Osteocyte (in vitro differentiated cells): ENCODE data around the gene TNFSF8. TPM values are rescaled to one million over a fixed set of nuclear protein-coding genes. Genes with fewer than 3 reads are reported as not detected.

Experiments
- DNase-seq: peaks from one replicate; pipeline ENCODE4 v3.0.0; 2021; ENCODE audit warnings: mixed read lengths; ENCODE audit not compliant: unreplicated experiment; ENCODE audit errors: extremely low spot score
- H3K27ac Mint-ChIP-seq: one replicate; pipeline ENCODE4 v1.8.0; 2021; ENCODE audit warnings: mild to moderate bottlenecking, mixed read lengths; ENCODE audit not compliant: unreplicated experiment
- H3K27me3 Mint-ChIP-seq: one replicate; pipeline ENCODE4 v1.8.0; 2021; ENCODE audit warnings: mixed read lengths; ENCODE audit not compliant: unreplicated experiment
- H3K36me3 Mint-ChIP-seq: one replicate; pipeline ENCODE4 v1.8.0; 2021; ENCODE audit warnings: mixed read lengths; ENCODE audit not compliant: unreplicated experiment
- H3K4me1 Mint-ChIP-seq: one replicate; pipeline ENCODE4 v1.8.0; 2021; ENCODE audit warnings: mixed read lengths; ENCODE audit not compliant: unreplicated experiment
- H3K4me3 Mint-ChIP-seq: one replicate; pipeline ENCODE4 v1.8.0; 2021; ENCODE audit warnings: mild to moderate bottlenecking, moderate library complexity, mixed read lengths; ENCODE audit not compliant: unreplicated experiment
- H3K9me3 Mint-ChIP-seq: one replicate; pipeline ENCODE4 v1.8.0; 2021; ENCODE audit warnings: mixed read lengths; ENCODE audit not compliant: unreplicated experiment
- long read RNA-seq: library from polyadenylated mRNA; unstranded; transcript quantifications from one replicate; pipeline ENCODE4 v2.0.0, GENCODE V29; 2021
- total RNA-seq: library from RNA; stranded (reverse); gene quantifications from 2 replicates; pipeline ENCODE4 v1.2.1, GENCODE V29; 2021
- TF ChIP-seq, protein P1 (sequence below): fragments of 200-600 bp; sonication (generic); IDR thresholded peaks from 2 replicates; pipeline ENCODE4 v1.5.0; 2021; ENCODE audit warnings: antibody characterized with exemption, mild to moderate bottlenecking, moderate library complexity

Gene TNFSF8
- not detected in 2 replicates for total RNA-seq
- long read RNA-seq: 0 reads

DNA sequence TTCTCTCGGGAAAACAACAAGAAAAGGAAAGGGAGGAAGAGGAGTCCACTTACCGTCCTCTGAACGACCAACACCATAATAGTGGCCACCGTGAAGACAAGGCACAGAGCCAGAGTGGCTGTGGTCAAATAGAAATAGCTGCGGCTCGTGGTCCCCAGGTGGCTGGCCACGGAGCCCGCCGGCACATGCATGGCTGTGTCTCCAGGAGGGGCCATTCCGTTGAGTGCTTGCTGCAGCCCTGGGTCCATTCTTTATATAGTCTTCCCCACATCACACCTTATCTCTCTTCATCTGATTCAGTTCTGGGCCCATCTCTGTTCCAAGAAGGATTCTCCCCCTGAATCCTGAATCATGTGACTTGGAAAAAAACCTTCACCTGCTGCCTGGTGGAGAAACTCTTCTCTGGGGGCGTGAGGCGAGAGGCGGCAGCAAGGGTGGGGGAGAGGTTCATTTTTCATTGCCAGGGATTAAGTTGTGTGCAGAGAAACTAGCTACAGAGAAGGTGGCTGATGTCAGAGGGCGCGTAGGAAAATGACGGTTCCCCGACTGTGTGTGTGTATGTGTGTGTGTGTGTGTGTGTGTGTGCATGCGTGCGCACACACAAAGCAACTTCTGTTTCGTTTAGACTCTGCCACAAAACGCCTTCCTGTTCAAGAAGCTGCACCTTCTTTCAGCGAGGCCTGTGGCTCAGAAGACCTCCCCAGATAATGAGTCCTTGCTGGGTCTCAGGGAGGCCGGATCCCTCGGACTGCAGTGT, at the start of gene TNFSF8:
TSS of gene TNFSF8 (minus strand) at position 536 of the 757 bp plus-strand sequence. CDS start at position 248, 288 bp downstream.
- H3K4me3 Mint-ChIP-seq: no peak within 1 kb of the TSS
- no peaks in the 10 kb centered on the region for H3K36me3 Mint-ChIP-seq
- peaks cover 81% of the 10 kb centered on the region for H3K27me3 Mint-ChIP-seq
- DNase-seq: no peak
- H3K9me3 Mint-ChIP-seq: no peaks in the 10 kb centered on the region
- H3K4me1 Mint-ChIP-seq: no peaks in the 10 kb centered on the region
- no peak within 1 kb of the TSS for H3K27ac Mint-ChIP-seq
- TF ChIP-seq, protein P1, sequence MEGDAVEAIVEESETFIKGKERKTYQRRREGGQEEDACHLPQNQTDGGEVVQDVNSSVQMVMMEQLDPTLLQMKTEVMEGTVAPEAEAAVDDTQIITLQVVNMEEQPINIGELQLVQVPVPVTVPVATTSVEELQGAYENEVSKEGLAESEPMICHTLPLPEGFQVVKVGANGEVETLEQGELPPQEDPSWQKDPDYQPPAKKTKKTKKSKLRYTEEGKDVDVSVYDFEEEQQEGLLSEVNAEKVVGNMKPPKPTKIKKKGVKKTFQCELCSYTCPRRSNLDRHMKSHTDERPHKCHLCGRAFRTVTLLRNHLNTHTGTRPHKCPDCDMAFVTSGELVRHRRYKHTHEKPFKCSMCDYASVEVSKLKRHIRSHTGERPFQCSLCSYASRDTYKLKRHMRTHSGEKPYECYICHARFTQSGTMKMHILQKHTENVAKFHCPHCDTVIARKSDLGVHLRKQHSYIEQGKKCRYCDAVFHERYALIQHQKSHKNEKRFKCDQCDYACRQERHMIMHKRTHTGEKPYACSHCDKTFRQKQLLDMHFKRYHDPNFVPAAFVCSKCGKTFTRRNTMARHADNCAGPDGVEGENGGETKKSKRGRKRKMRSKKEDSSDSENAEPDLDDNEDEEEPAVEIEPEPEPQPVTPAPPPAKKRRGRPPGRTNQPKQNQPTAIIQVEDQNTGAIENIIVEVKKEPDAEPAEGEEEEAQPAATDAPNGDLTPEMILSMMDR: no peak

DNA sequence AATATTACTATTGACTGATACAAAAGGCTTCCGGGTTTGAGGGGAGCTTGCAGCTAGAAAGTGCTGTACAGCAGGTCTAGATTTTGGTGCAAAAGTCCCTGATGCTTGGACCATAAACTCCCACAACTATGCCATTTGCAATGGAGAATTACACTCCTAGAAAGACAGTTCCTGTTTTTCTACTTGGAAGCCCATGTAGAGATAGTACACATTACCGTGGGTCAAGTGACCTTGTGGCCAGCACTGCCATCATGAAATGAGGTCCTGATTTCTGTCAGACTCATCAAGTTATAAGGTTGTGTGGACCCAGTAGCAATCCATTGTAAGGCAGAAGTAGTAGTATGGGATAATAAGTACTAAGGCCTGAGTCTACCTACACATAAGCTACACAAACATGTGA, 42.8 kb upstream of the TNFSF8 start:
- Mint-ChIP-seq H3K4me3 (no peak overlapping the region), H3K27ac (no peak overlapping the region), H3K36me3 (no peaks in the 10 kb centered on the region), H3K4me1 (peaks cover 2% of the 10 kb centered on the region), H3K9me3 (no peaks in the 10 kb centered on the region), H3K27me3 (peaks cover 66% of the 10 kb centered on the region)
- TF ChIP-seq, protein P1: no peak
- DNase-seq: no peak

- Mint-ChIP-seq H3K4me1 (peaks cover 2% of the 10 kb centered on the region), H3K36me3 (no peaks in the 10 kb centered on the region), H3K9me3 (no peaks in the 10 kb centered on the region), H3K4me3 (no peak overlapping the region), H3K27ac (no peak overlapping the region), H3K27me3 (peaks cover 60% of the 10 kb centered on the region)
- no peak for DNase-seq
- TF ChIP-seq, protein P1: no peak
Observed at GRCh38 chr9:114972510-114973136, 42.2 kb upstream of the TNFSF8 start.

GRCh38 chr9:114969269-114969668, 38.9 kb upstream of the TNFSF8 start:
- Mint-ChIP-seq H3K4me1 (peaks cover 2% of the 10 kb centered on the region), H3K4me3 (no peak overlapping the region), H3K27ac (no peak overlapping the region), H3K27me3 (peaks cover 52% of the 10 kb centered on the region), H3K36me3 (no peaks in the 10 kb centered on the region), H3K9me3 (no peaks in the 10 kb centered on the region)
- TF ChIP-seq, protein P1: no peak
- DNase-seq: no peak

DNA sequence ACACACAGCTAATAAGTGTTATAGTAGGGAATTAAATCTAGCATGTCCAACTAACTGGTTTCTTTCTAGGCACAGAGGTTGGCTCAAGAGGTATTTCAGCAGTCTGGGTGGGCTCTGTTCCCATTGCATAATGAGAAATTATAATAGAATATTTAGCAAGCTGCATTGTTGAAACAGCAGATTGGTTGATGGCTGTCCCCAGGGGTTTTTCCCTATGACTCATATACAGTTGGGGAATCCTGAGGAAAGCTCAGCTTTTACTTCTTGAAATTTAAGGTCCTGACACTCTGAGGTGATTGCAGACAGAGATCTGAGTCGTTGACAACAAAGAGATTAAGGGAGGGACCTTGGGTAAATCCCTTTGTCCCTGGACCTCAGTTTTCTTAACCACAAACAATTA, 38.3 kb upstream of the TNFSF8 start:
- H3K9me3 Mint-ChIP-seq: no peaks in the 10 kb centered on the region
- no peak for DNase-seq
- no peaks in the 10 kb centered on the region for H3K36me3 Mint-ChIP-seq
- H3K27me3 Mint-ChIP-seq: peaks cover 52% of the 10 kb centered on the region
- H3K4me3 Mint-ChIP-seq: no peak overlapping the region
- peaks cover 2% of the 10 kb centered on the region for H3K4me1 Mint-ChIP-seq
- H3K27ac Mint-ChIP-seq: no peak overlapping the region
- TF ChIP-seq, protein P1: no peak
